Caco-2 (cell line): ENCODE results near the gene ZNF276. TPM values are rescaled to one million over a fixed set of nuclear protein-coding genes. Genes with fewer than 3 reads are reported as not detected.
A peak's percentile ranks its signal among the peaks of the same experiment; 100 is the strongest.

ENCODE experiments used
- BruUV-seq: library from RNA; stranded (reverse); fragments of 400-500 nt; replicated peaks from 2 replicates; lab custom pipeline; 2021; lab: Mats Ljungman, UMichigan
- CTCF ChIA-PET: fragments of 300-600 bp; sonication (Branson Sonifier 250); formaldehyde crosslinking; loops from one replicate; lab custom pipeline; 2022; ENCODE audit warnings: antibody characterized with exemption; lab: Charles Lee
- POLR2A ChIA-PET: fragments of 300-600 bp; sonication (Branson Sonifier 250); formaldehyde crosslinking; loops from one replicate; lab custom pipeline; 2022; ENCODE audit warnings: antibody characterized with exemption; lab: Charles Lee
- DNase-seq, 2 experiments: peaks; one replicate each; pipeline versions ENCODE4 v3.0.0 to v3.0.0-alpha.2; 2020 to 2022
- H3K27me3 ChIP-seq: replicated peaks from 2 replicates; pipeline ENCODE4 v1.6.0; 2011; ENCODE audit warnings: low read length; ENCODE audit not compliant: control insufficient read depth, insufficient read depth
- H3K36me3 ChIP-seq: 2 replicates; pipeline ENCODE4 v1.5.1; 2011; ENCODE audit warnings: low read length; ENCODE audit not compliant: control insufficient read depth, insufficient read depth
- H3K4me1 ChIP-seq: fragments of 250-450 bp; sonication (Bioruptor Pico); 2 replicates; pipeline ENCODE4 v1.5.1; 2020; ENCODE audit warnings: mild to moderate bottlenecking
- H3K4me3 ChIP-seq: 2 replicates; pipeline ENCODE4 v1.5.1; 2011; ENCODE audit warnings: low read depth, mild to moderate bottlenecking, control low read depth, low read length
- H3K9me3 ChIP-seq: fragments of 250-450 bp; sonication (Bioruptor Pico); 2 replicates; pipeline ENCODE4 v1.5.1; 2020; ENCODE audit warnings: mild to moderate bottlenecking, moderate library complexity
- H3K27ac Mint-ChIP-seq: one replicate; pipeline ENCODE4 v1.8.0; 2022; ENCODE audit warnings: mixed read lengths; ENCODE audit not compliant: unreplicated experiment
- H3K27me3 Mint-ChIP-seq: one replicate; pipeline ENCODE4 v1.8.0; 2022; ENCODE audit warnings: mixed read lengths; ENCODE audit not compliant: insufficient read depth, unreplicated experiment
- H3K36me3 Mint-ChIP-seq: one replicate; pipeline ENCODE4 v1.8.0; 2022; ENCODE audit warnings: mild to moderate bottlenecking, mixed read lengths; ENCODE audit not compliant: insufficient read depth, unreplicated experiment
- H3K4me1 Mint-ChIP-seq: one replicate; pipeline ENCODE4 v1.8.0; 2022; ENCODE audit warnings: low read depth, mixed read lengths; ENCODE audit not compliant: unreplicated experiment
- H3K4me3 Mint-ChIP-seq: one replicate; pipeline ENCODE4 v1.8.0; 2022; ENCODE audit warnings: mild to moderate bottlenecking, moderate library complexity, mixed read lengths; ENCODE audit not compliant: unreplicated experiment
- H3K9me3 Mint-ChIP-seq: one replicate; pipeline ENCODE4 v1.8.0; 2022; ENCODE audit warnings: mixed read lengths; ENCODE audit not compliant: unreplicated experiment
- CTCF ChIP-seq, 2 experiments: fragments of 200-600 bp in 1 of 2; IDR thresholded peaks; 1 replicate in 1 of 2; 2 replicates in 1 of 2; pipeline versions ENCODE4 v1.5.1 to v1.8.0; 2011 to 2022; ENCODE audit warnings: antibody characterized with exemption in 1 of 2, control low read depth in 1 of 2, inconsistent platforms in 1 of 2, low read depth in 1 of 2, low read length in 1 of 2, mild to moderate bottlenecking in 1 of 2, moderate library complexity in 1 of 2; ENCODE audit not compliant: insufficient read depth in 1 of 2, severe bottlenecking in 1 of 2, unreplicated experiment in 1 of 2
- intact Hi-C: fragments of 100-400 bp; cut with micrococcal nuclease; formaldehyde crosslinking; loops from one replicate; pipeline ENCODE4 v1.10.0; 2022; ENCODE audit not compliant: unreplicated experiment
- total RNA-seq: library from RNA; stranded (reverse); gene quantifications from 2 replicates; pipeline ENCODE4 v1.2.3, GENCODE V29; 2022

ZNF276 gene
- total RNA-seq, 1 experiment from 2014 or later = 28.1 TPM

GRCh38 chr16:89678258-89678657 is 43.1 kb upstream of the ZNF276 start:
- BruUV-seq = no TSS peak
- Mint-ChIP-seq H3K4me1 (no peaks in the 10 kb centered on the region), H3K36me3 (peaks cover 4% of the 10 kb centered on the region), H3K27ac (no peak overlapping the region), H3K9me3 (peaks cover 11% of the 10 kb centered on the region), H3K27me3 (no peaks in the 10 kb centered on the region), H3K4me3 (no peak overlapping the region)
- CTCF ChIA-PET = no interaction called here
- TF ChIP-seq CTCF (IDR thresholded peaks at IDR 0.05; ENCODE audit: insufficient read depth in 1 of 2, low read depth in 1 of 2, low read length in 1 of 2, severe bottlenecking in 1 of 2, unreplicated experiment in 1 of 2) = no peak
- no peaks in the 10 kb centered on the region for H3K27me3 ChIP-seq
- no peak for DNase-seq
- H3K9me3 ChIP-seq = peaks cover 34% of the 10 kb centered on the region
- intact Hi-C loops = no loop called here
- no peaks in the 10 kb centered on the region for H3K4me1 ChIP-seq
- no peak overlapping the region for H3K4me3 ChIP-seq
- POLR2A ChIA-PET = no interaction called here
- no peaks in the 10 kb centered on the region for H3K36me3 ChIP-seq

GRCh38 chr16:89685916-89686315 is 35.4 kb upstream of the ZNF276 start:
- peak overlapping the region; percentile 77 for H3K27ac Mint-ChIP-seq
- BruUV-seq = no TSS peak
- CTCF ChIA-PET = interaction anchor here (1.4 to 1.9 kb wide), 2 partner anchors 15 to 86 kb away, joined by 4 to 11 read pairs; partner anchors contain the start of gene SPATA2L
- Histone ChIP-seq H3K27me3 (no peaks in the 10 kb centered on the region), H3K4me3 (no peak overlapping the region), H3K4me1 (peaks cover 10% of the 10 kb centered on the region), H3K9me3 (peaks cover 9% of the 10 kb centered on the region; the same call in 1 of the 2 replicates), H3K36me3 (peaks cover 5% of the 10 kb centered on the region; the same call in 1 of the 2 replicates)
- intact Hi-C loops = loop anchor here (2.0 kb wide), 1 partner anchor 27 kb away; no protein-coding TSS in a partner anchor
- no peak for DNase-seq
- no peaks in the 10 kb centered on the region for H3K27me3 Mint-ChIP-seq
- POLR2A ChIA-PET = interaction anchor here (0.5 to 1.5 kb wide), 5 partner anchors 14 to 125 kb away, joined by 3 to 14 read pairs (median 5); partner anchors contain the start of genes CHMP1A, SPATA33 and VPS9D1
- H3K4me3 Mint-ChIP-seq = peak overlapping the region; percentile 71
- TF ChIP-seq CTCF (IDR thresholded peaks at IDR 0.05; ENCODE audit: insufficient read depth in 1 of 2, low read depth in 1 of 2, low read length in 1 of 2, severe bottlenecking in 1 of 2, unreplicated experiment in 1 of 2) = no peak
- H3K9me3 Mint-ChIP-seq = peaks cover 21% of the 10 kb centered on the region
- H3K36me3 Mint-ChIP-seq = peaks cover 58% of the 10 kb centered on the region
- peaks cover 6% of the 10 kb centered on the region for H3K4me1 Mint-ChIP-seq

GRCh38 chr16:89686520-89687091 is 34.7 kb upstream of the ZNF276 start, which contains the start of gene CDK10:
CDK10 (plus strand) TSS chr16:89686689; CDS start chr16:89686711, 22 bp downstream.
- H3K36me3 ChIP-seq = peaks cover 8% of the 10 kb centered on the region
- peak within 1 kb of the TSS; percentile 71 for H3K4me3 Mint-ChIP-seq
- peaks cover 65% of the 10 kb centered on the region for H3K36me3 Mint-ChIP-seq
- no peaks in the 10 kb centered on the region for H3K27me3 ChIP-seq
- TSS peak; percentile 22 for BruUV-seq
- peaks cover 6% of the 10 kb centered on the region for H3K4me1 Mint-ChIP-seq
- CTCF ChIA-PET = interaction anchor here (1.4 to 1.9 kb wide), 2 partner anchors 14 to 87 kb away, joined by 4 to 11 read pairs; partner anchors contain the start of gene SPATA2L
- peaks cover 9% of the 10 kb centered on the region; the same call in 1 of the 2 replicates for H3K9me3 ChIP-seq
- peaks cover 21% of the 10 kb centered on the region for H3K9me3 Mint-ChIP-seq
- H3K27ac Mint-ChIP-seq = peak within 1 kb of the TSS; percentile 77
- intact Hi-C loops = loop anchor here (1.0 to 2.0 kb wide), 2 partner anchors 14 to 28 kb away; no protein-coding TSS in a partner anchor
- DNase-seq = peak; percentile 93 to 98
- POLR2A ChIA-PET = interaction anchor here (0.5 to 1.5 kb wide), 4 partner anchors 13 to 125 kb away, joined by 4 to 14 read pairs (median 6); partner anchors contain the start of genes CHMP1A, SPATA33 and VPS9D1
- H3K4me3 ChIP-seq = peak within 1 kb of the TSS; percentile 93
- no peak for TF ChIP-seq CTCF (IDR thresholded peaks at IDR 0.05; ENCODE audit: insufficient read depth in 1 of 2, low read depth in 1 of 2, low read length in 1 of 2, severe bottlenecking in 1 of 2, unreplicated experiment in 1 of 2)
- H3K4me1 ChIP-seq = peaks cover 10% of the 10 kb centered on the region
- H3K27me3 Mint-ChIP-seq = no peaks in the 10 kb centered on the region
